GM15510 (cell line): Measurements from ENCODE around the gene KIF9.

Experiments
- POLR2A ChIP-seq: IDR thresholded peaks from 3 replicates; pipeline ENCODE4 v1.6.1; 2011; ENCODE audit warnings: borderline replicate concordance; ENCODE audit not compliant: insufficient read length; ENCODE audit errors: extremely low read depth

The KIF9 gene

DNA sequence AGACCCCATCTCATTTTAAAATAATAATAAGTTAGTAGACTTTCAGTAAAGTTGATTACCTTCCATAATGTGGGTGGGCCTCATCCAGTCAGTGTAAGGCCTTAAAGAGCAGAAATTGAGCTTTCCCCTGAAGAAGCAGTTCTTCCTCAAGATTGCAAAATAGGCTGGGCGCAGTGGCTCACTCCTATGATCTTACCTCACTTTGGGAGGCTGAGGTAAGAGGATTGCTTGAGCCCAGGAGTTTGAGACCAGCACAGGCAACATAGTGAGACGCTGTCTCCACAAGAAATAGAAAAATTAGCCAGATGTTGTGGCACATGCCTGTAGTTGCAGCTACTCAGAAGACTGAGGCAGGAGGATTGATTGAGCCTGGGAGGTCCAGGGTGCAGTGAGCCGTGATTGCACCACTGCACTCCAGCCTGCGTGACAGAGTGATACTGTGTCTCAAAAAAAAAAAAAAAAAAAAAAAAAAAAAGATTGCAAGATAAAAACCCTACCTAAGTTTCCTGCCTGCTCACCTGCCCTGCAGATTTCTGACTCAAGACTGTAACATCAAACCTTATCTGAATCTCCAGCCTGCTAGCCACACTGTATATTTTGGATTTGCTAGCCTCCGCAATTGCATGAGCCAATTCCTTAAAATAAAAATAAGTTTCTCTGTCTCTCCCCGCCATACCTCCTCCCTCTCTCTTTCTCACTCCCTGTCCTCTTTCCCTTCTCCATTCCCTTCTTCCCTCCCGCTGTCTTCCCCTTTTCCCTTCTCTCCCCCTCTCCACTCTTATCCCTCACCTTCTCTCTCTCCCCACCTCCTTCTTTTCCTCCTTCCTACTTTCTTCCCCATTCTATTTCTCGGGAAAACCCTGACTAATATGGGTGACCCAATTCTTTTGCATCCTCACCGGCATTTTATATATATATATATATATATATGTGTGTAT lies 17.1 kb upstream of the KIF9 start:
- no peak for TF ChIP-seq POLR2A

DNA sequence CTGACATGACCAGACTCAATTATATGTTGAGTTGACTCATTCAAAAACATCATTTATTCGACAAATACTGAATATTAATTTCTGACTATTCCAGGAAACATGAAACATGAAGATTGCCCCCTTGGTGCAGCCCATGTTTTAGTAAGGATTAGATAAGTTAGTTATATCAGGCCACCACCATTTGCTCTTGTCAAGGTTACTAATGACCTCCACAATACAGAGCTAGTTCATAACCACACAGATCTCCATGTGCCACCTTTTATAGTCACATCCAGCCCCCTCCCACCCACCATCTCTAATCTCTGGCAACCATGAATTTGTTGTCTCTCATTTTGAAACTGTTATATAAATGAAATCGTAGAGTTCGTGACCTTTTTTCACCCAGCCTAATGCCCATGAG lies 15.8 kb upstream of the KIF9 start:
- no peak for TF ChIP-seq POLR2A

DNA sequence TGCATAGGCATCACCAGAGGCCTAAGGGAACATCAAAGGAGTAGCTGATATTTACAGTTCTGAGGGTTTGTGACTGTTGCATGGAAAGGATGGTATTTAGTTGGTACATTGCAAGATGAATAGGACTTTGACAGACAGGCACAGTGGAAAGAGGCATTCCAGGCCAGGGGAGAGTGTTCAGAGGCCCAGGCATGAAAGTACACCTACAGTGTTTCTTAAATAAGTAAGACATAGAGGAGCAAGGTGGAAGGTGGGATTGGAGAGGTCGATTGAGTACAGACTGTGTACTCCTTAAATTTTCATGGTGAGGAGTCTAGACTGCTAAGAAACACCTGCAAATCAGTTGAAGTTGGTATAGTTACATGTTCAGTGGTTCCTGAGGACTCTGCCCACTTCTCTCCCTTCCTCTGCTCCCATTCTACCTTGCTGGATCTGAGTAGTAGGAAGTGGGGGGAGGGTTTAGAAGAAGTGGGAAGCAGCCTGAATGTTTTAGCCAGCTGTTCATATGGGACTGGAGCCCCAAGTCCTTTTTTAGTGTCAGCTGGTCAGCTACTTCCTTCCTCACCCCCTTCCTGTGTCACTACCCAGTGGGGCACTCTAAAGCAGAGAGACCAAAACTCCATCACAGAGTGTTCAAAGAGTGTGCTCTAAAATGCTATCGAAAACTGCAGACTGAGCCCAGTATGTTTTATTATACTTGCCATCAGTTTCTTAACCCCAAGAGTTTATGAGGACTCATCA lies 14.1 kb upstream of the KIF9 start:
- no peak for TF ChIP-seq POLR2A

DNA sequence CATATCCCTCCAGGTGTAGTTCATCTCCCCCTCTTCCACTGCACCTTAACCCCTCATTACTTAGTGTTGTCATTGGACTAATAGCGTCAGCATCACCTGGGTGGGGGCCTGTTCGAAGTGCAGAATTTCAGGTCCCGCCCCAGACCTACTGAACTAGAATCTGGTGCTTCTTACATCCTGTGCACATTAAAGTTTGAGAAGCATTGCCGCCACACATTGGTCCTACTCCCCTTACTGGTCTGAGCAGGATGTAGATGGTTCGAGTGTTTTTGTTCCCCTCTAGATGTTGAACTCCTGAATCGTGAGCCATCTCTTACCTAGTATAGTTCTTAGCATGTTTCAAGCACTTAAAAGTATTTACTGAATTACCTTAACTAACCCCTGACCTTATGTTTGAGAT lies 13.4 kb upstream of the KIF9 start:
- no peak for TF ChIP-seq POLR2A

DNA sequence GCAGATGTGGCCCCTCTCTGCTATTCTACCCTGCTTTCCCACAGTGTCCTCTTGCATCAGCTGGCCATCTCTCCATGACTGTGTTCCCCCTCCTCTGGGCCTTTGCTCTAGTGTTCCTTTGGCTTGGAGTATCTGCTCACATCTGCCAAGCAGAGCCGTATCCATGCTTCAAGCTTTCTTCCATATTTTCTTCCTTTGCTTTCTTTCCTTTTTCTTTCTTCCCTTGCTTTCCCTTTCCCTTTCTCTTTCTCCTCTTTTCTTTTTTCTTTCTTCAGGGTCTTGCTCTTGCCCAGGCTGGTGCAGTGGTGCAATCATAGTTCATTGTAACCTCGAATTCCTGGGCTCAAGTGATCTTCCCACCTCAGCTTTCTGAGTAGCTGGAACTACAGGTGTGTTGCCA lies 12.7 kb upstream of the KIF9 start:
- TF ChIP-seq POLR2A, result no peak

DNA sequence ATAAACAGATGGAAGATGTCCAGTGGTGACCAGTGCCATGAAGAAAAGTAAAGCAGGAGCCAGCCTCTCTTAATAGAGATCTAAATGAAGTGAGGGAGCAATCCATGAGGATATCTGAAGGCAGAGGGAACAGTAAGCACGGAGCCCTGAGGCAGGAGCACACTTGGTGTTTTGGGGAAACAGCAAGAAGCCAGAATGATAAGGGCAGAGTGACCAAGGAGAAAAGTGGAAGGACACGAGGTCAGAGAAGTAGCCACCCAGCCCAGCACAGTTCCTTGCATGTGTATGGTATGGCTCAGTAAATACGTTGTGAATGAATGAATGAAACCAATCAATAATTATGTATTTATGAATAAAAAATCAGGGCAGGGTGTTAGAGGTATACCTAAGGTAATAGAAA lies 11.8 kb upstream of the KIF9 start:
- no peak for TF ChIP-seq POLR2A

DNA sequence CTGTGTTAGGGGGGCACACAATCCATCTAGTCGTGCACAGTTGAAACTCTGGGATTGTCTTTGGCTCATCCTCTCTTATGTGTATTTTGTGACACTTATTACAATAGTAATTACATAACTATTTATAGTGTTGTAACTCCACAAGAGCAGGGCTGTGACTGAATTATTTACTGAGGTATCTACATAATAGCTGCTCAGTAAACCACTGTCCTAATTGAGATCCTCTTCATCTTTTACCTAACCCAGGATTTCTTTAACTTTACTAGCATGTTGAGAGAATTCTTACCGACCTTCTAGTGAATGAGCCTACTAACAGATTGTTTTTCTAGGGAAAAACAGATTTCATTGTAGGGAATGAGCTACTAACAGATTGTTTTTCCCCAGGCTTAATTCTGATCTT lies 11.2 kb upstream of the KIF9 start:
- TF ChIP-seq POLR2A, result no peak

DNA sequence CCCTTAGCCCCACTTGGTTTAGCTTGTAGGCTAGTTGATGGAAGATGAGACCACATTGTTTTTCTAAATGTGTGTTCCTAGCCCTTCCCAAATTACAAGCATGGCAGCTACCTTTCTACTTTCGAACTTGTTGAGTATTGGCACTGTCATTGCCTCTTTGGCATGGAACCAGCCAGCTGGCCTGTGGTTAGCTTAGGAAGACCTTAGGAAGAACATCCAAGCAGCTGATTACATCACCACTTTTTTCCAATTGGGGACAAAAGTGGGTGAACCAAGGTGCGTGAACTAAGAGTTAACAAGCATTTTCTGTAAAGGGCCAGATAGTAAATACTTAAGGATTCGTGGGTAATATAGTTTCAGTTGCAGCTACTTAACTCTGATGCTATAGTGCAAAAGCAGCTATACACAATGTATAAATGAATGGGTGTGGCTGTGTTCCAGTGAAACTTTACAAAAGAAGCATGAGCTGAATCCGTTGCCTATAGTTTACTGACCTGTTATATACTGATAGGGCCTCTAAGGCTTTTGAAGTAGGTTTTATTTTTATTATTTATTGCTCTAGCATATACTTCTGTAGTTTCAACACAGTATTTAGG lies 8.7 kb upstream of the KIF9 start:
- no peak for TF ChIP-seq POLR2A

DNA sequence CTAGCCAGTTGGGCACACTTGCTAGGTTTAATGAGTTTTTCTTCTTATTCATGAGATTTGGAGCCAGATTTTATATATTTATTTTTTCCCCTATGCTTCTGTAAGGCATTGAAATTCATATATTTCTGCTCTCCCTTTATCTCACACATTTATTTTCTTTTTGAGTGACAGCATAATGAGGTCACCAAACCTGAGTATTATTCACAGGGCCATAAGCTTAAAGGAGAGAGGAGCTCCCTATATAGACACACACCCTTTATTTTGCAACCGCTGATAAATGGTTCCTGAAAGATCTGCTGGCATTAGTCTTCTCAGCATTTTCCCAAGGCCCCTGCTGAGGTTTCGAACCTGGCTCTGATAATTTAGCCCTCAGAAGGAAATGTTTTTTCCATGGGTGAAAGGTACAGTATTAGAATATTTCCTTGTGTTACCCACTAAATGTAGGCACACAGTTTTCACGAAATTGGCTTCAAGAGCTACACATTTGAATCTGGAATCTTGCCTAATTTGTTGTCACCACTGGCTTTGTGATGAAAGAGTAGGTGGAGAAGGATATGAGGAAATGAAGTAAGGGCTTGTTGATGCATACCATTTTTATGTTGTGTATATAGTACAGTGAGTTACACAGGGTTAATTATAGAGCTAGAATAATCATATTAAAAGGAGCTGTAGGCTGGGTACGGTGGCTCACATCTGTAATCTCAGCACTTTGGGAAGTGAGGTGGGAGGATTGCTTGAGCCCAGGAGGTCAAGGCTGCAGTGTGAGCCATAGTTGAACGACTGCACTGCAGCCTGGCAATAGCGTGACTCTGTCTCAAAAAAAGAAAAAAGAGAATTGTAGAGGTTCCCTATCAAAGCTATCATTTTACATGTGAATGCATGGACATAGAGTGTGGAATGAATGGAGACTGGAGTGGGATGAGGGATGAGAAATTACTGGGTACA lies 6.6 kb upstream of the KIF9 start:
- TF ChIP-seq POLR2A, result no peak

DNA sequence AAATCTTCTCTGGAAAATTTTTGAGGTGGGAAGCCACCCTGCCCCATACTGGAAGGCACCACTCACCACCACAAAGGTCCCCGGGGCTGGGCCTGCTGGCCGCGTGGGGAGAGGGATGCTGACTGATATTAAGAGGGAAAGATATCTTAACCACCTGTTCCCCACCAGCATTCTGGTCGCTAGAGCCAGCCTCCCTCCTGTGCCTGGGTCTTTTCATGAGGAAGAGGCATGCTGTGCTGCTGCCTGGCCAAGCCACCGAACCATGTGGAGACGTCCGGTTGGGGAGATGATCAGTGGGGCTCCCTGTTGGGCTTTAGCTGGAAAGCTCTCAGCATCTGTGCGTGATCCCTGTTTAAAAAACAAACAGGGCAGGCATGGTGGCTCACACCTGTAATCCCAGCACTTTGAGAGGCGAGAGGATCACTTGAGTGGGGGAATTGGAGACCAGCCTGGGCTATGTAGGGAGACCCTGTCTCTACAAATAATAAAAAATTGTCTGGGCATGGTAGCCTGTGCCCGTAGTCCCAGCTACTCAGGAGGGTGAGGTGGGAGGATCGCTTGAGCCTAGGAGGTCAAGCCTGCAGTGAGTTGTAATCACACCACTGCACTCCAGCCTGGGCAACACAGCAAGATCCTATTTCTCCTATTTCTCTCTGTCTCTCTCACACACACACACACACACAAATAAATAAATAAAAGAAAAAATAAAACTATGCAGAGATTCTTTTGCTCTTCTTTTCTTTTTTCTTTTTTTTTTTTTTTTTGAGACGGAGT lies 1.2 kb upstream of the KIF9 start:
- no peak for TF ChIP-seq POLR2A

DNA sequence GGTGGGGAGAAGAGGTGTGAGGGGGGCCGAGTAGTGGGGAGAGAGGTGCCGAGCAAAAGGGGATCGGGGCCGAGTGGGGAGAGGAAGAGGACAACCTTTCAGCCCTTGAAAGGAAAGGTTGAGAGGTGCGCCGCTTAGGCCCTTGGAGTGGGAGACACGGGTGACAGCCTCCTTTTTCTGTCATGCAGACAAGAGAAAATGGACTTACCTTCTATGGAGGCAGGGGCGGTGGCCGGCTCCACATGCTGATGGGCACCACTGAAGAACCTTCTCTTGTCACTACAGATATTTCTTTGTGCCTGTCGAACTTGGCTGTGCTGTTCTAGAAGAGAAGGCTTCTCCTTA lies 566 bp upstream of the KIF9 start:
- no peak for TF ChIP-seq POLR2A

DNA sequence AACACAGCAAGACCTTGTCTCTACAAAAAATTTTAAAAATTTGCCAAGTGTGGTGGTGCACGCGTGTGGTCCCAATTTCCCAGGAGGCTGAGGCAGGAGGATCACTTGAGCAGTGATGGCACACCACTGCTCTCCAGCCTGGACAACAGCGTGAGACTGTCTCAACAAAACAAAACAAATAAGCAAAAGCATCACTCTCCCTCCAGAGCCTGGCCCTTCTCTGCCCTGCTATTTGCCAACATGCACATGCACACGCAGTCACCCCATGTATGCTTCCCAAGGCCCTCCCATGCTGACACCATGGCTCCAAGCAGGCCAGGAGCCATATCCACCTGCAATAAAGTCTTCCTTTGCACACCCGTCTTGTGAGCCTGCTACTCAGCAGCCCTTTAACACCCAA lies 2.1 kb downstream of the KIF9 start:
- no peak for TF ChIP-seq POLR2A

DNA sequence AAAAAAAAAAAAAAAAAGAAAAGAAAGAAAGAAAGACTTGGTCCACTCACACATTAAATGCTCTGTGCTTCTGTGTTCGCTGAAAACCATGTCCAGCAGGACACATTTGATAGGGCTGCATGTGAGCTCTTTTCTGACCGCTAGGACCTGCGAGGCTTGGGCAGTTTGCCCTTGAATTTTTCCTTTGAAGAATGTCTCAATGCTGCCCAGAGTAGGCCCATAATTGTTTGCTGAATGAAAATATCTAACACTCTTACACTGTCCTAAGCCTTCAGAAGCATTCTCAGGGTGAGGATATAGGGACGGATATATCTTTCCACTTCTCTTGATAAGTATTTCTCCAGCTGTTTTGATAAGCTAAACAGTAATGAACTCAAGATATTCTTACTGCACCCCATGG lies 6.0 kb downstream of the KIF9 start:
- TF ChIP-seq POLR2A, result no peak

DNA sequence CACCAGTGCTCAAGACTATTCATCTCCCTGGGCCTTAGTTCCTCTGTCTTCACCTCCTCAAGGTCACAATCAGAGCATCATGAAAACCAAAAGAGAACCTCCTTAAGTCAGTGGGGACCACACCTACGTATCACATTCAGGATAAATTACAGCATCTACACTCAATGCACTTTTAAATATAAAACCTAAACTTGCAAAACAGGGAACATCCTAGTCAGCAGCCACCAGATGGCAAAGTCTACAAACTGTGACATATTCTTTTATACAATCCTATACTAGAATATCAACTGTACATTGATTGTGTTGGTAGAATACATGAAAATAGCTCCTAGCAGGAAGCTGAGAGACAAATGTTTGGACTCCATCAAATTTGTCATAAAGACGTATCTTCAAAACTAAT lies 7.9 kb downstream of the KIF9 start:
- no peak for TF ChIP-seq POLR2A
